Left lung (tissue), 10 donors: ENCODE measurements around the gene COL18A1. TPM values are rescaled to one million over a fixed set of nuclear protein-coding genes. Genes with fewer than 3 reads are reported as not detected.

Experiments
- ATAC-seq: fragments of 200-7000 bp; cut with Tn5 transposase; one replicate; pipeline ENCODE4 v1.9.1; 2020; ENCODE audit warnings: moderate library complexity
- DNase-seq, 4 donors: peaks; one replicate each; pipeline ENCODE4 v3.0.0-alpha.2; 2013 to 2020
- H3K27ac ChIP-seq, 2 donors: fragments of 200-600 bp; sonication (generic) in 1 of 2; one replicate each; pipeline versions ENCODE4 v1.5.0 to v1.8.0; 2020 to 2021
- H3K27me3 ChIP-seq, 2 donors: fragments of 200-600 bp; sonication (generic) in 1 of 2; one replicate each; pipeline versions ENCODE4 v1.5.0 to v1.8.0; 2020 to 2021
- H3K36me3 ChIP-seq, 2 donors: fragments of 200-600 bp; sonication (generic) in 1 of 2; one replicate each; pipeline versions ENCODE4 v1.5.0 to v1.8.0; 2020 to 2021
- H3K4me1 ChIP-seq, 2 donors: fragments of 200-600 bp; one replicate each; pipeline ENCODE4 v1.8.0; 2021
- H3K4me3 ChIP-seq, 2 donors: fragments of 200-600 bp; sonication (generic) in 1 of 2; one replicate each; pipeline versions ENCODE4 v1.5.0 to v1.8.0; 2020 to 2021; ENCODE audit warnings: mild to moderate bottlenecking in 1 of 2
- H3K9me3 ChIP-seq, 2 donors: fragments of 200-600 bp; sonication (generic) in 1 of 2; one replicate each; pipeline versions ENCODE4 v1.5.0 to v1.8.0; 2020 to 2021
- CTCF ChIP-seq, 2 donors: fragments of 200-600 bp; sonication (generic) in 1 of 2; IDR thresholded peaks; one replicate each; pipeline versions ENCODE4 v1.5.0 to v1.8.0; 2021; ENCODE audit warnings: antibody characterized with exemption in 2 of 2
- intact Hi-C, 2 donors: fragments of 100-400 bp; cut with DNase I; formaldehyde crosslinking; loops; one replicate each; pipeline versions ENCODE4 v1.11.2 to v1.14.2; 2022
- polyA plus RNA-seq, 6 donors: library from polyadenylated mRNA; unstranded; fragments of 120-200 nt; gene quantifications; one replicate each; pipeline ENCODE4 v1.2.1, GENCODE V29; 2013; ENCODE audit not compliant: insufficient read length in 6 of 6
- total RNA-seq, 2 donors: library from RNA; stranded (reverse); fragmentation: NEBNext Ultra II Directional; extraction: Animal tissue kit (Norgen Biotek cat#: 25700); gene quantifications; one replicate each; pipeline ENCODE4 v1.2.1, GENCODE V29; 2021
- donor health status: DM: no; HTN: yes; CAD: no.
- donor health status: DM: no; HTN: no; CAD: no.

Gene COL18A1
- total and polyA plus RNA-seq, 8 donors: 39.3 to 90.2 (median 64.0) TPM

DNA sequence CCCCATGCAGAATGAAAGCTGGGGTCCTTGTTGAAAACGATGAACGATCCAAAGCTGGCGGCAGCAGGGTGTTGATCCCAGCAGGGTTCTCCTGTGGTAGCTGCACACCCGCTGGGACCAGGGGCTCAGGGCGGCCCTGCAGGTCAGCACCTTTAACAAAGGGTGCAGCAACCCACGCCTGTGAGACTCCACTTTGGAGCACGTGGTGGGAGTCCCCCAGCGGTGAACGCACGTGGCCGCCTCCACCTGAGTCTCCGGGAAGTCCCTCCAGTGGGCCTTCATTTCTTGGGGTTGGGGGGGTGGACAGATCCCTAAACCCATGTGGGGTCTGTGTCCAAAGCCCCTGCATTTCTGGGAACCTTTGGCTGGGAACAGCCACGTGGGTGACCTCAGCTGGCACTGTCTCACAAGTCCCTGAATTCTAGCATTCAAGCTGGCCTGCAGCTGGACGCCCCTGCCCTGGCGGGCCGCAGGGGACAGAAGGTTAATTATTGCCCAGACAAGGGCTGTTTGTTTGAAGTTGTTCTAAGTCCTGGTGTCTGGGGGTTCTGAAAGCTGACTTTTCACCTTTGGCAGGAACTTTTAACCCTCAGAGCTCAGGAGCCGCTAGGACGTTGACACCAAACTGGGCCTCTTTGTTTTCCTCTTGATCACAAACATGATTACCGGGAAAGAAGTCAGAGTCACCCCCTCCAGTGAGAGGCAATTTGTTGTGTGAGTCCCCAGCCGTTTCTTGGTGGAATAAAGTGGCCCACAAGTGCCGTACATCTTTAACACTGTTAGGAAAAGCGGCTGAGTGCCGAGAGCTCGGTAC lies 64.5 kb downstream of the COL18A1 start:
- ATAC-seq (no peak), DNase-seq (peak in 1 of 4 donors; percentile 74)
- H3K9me3 ChIP-seq: no peaks in the 10 kb centered on the region
- peak overlapping the region in 1 of 2 donors; percentile 19 for H3K27ac ChIP-seq
- intact Hi-C loops: no loop called here
- peaks cover 0 to 10% of the 10 kb centered on the region in 2 donors for H3K36me3 ChIP-seq
- H3K4me3 ChIP-seq: no peak overlapping the region
- H3K27me3 ChIP-seq: peaks cover 0 to 8% of the 10 kb centered on the region in 2 donors
- TF ChIP-seq CTCF (IDR thresholded peaks at IDR 0.05): no peak
- H3K4me1 ChIP-seq: peaks cover 15 to 18% of the 10 kb centered on the region in 2 donors

GRCh38 chr21:45470087-45470515 lies 65.1 kb downstream of the COL18A1 start:
- ATAC-seq (peak; percentile 2), DNase-seq (peak in 1 of 4 donors; percentile 53)
- no peaks in the 10 kb centered on the region for H3K9me3 ChIP-seq
- H3K36me3 ChIP-seq: peaks cover 0 to 17% of the 10 kb centered on the region in 2 donors
- H3K4me3 ChIP-seq: no peak overlapping the region
- intact Hi-C loops: no loop called here
- peaks cover 15 to 18% of the 10 kb centered on the region in 2 donors for H3K4me1 ChIP-seq
- H3K27me3 ChIP-seq: peaks cover 0 to 7% of the 10 kb centered on the region in 2 donors
- TF ChIP-seq CTCF (IDR thresholded peaks at IDR 0.05): no peak
- H3K27ac ChIP-seq: peak overlapping the region in 1 of 2 donors; percentile 84

DNA sequence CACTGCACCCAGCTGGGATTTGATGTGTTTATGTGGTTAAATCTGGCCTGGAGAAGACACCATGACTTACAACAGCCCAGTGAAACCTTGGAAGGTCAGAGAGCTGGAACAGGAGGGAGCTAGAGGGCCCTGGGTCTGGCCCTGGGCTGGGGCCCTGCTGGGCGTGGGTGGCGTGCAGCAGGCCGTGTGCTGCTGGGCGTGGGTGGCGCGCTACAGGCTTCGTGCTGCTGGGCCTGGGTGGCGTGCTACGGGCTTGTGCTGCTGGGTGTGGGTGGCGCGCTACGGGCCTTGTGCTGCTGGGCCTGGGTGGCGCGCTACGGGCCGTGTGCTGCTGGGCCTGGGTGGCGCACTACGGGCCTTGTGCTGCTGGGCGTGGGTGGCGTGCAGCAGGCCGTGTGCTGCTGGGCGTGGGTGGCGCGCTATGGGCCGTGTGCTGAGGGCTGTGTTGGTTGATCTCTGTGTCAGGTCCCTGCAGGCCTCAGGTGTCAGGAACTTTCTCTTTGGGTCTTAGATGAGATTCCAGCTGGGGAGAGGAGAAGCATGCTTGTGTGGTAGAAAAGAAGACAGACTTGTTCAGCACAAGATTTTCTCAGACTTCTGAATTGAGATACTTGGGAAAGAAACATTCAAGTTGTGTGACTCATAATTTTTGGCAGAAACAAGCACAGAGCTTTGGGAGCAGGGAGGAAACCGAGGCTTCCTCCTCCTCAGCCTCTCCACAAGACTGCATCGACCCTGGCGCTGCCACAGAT lies 66.0 kb downstream of the COL18A1 start:
- intact Hi-C loops: no loop called here

DNA sequence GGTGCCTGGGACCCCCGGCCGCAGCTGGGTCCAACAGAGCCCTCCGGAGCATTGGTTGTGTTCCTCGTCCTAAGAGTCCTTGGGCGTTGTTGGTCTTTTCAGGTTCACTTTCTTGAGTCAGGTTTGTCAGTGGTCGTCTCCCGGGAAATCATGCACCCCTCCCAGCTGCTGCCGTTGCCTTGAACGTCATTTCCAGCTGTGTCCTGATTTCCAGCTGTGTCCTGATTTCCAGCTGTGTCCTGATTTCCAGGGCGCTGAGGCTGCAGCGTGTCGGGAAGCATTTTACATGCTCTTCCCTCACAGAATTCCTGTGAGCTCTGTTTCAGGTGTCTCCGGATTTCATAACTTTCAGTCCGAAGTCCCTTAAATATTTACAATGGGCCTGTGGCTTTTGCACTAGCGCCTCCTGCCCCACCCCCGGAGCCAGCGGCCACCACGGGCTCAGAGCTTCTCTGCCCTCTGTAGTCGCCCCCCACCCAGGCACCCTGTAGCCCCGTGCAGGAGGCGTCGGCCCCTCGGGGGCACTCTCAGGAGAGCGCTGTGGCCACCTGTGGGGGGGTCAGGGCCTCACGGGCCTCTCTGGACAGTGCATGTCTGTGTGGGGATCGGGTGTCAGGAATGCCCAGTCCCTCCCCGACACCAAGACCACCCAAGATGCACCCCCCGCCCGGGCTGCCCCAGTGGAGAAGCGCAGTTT lies 66.7 kb downstream of the COL18A1 start:
- no peak for TF ChIP-seq CTCF (IDR thresholded peaks at IDR 0.05)
- Histone ChIP-seq H3K9me3 (no peaks in the 10 kb centered on the region), H3K36me3 (peaks cover 0 to 28% of the 10 kb centered on the region in 2 donors), H3K27me3 (no peaks in the 10 kb centered on the region), H3K4me3 (no peak overlapping the region), H3K4me1 (peaks cover 15 to 18% of the 10 kb centered on the region in 2 donors), H3K27ac (peak overlapping the region; percentile 45 to 84)
- DNase-seq: peak in 3 of 4 donors; percentile 65 to 82 (median 78)
- peak; percentile 7 for ATAC-seq
- intact Hi-C loops: no loop called here

More for the DNA sequence above, 66.0 kb downstream of the COL18A1 start:
- Histone ChIP-seq H3K27me3 (no peaks in the 10 kb centered on the region), H3K4me1 (peaks cover 15 to 18% of the 10 kb centered on the region in 2 donors), H3K36me3 (peaks cover 0 to 25% of the 10 kb centered on the region in 2 donors), H3K9me3 (no peaks in the 10 kb centered on the region), H3K27ac (peak overlapping the region; percentile 45 to 84), H3K4me3 (no peak overlapping the region)
- no peak for TF ChIP-seq CTCF (IDR thresholded peaks at IDR 0.05)
- peak in 2 of 4 donors; percentile 54 to 66 for DNase-seq
- ATAC-seq: peak; percentile 59
